HL-60 (cell line): Measurements from ENCODE around the gene CCL18.

Experiments used
- CTCF ChIP-seq: IDR thresholded peaks from one replicate; pipeline ENCODE4 v1.5.1; 2011; ENCODE audit warnings: low read length, control low read depth, inconsistent platforms; ENCODE audit not compliant: insufficient read depth
- GABPA ChIP-seq: IDR thresholded peaks from 2 replicates; pipeline ENCODE4 v1.6.1; 2012; ENCODE audit warnings: low read depth
- POLR2AphosphoS5 ChIP-seq: IDR thresholded peaks from 2 replicates; pipeline ENCODE4 v1.6.1; 2012; ENCODE audit warnings: low read depth
- TF ChIP-seq, protein P1 (sequence below): IDR thresholded peaks from 2 replicates; pipeline ENCODE4 v1.6.1; 2012; ENCODE audit warnings: low read depth; ENCODE audit not compliant: insufficient replicate concordance

- TF ChIP-seq POLR2AphosphoS5 (no peak), CTCF (no peak), GABPA (no peak)
- TF ChIP-seq, protein P1, sequence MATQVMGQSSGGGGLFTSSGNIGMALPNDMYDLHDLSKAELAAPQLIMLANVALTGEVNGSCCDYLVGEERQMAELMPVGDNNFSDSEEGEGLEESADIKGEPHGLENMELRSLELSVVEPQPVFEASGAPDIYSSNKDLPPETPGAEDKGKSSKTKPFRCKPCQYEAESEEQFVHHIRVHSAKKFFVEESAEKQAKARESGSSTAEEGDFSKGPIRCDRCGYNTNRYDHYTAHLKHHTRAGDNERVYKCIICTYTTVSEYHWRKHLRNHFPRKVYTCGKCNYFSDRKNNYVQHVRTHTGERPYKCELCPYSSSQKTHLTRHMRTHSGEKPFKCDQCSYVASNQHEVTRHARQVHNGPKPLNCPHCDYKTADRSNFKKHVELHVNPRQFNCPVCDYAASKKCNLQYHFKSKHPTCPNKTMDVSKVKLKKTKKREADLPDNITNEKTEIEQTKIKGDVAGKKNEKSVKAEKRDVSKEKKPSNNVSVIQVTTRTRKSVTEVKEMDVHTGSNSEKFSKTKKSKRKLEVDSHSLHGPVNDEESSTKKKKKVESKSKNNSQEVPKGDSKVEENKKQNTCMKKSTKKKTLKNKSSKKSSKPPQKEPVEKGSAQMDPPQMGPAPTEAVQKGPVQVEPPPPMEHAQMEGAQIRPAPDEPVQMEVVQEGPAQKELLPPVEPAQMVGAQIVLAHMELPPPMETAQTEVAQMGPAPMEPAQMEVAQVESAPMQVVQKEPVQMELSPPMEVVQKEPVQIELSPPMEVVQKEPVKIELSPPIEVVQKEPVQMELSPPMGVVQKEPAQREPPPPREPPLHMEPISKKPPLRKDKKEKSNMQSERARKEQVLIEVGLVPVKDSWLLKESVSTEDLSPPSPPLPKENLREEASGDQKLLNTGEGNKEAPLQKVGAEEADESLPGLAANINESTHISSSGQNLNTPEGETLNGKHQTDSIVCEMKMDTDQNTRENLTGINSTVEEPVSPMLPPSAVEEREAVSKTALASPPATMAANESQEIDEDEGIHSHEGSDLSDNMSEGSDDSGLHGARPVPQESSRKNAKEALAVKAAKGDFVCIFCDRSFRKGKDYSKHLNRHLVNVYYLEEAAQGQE, result no peak
Measured at GRCh38 chr17:36111068-36111490, 47.0 kb downstream of the CCL18 start.
